ENCODE data around the gene NAT10. TPM values are rescaled to one million over a fixed set of nuclear protein-coding genes. Genes with fewer than 3 reads are reported as not detected.

Gene NAT10
- total RNA-seq, 2 donors from 2014 or later = 20.1 to 29.0 TPM

- DNase-seq = no peak
- intact Hi-C loops (cut with DNase I) = no loop called here
- ATAC-seq = no peak
Observed at GRCh38 chr11:34098813-34099212, 6.6 kb upstream of the NAT10 start.

- no peak for ATAC-seq
- DNase-seq = no peak
- intact Hi-C loops (cut with DNase I) = loop anchor here in 1 of 2 donors (2.0 to 10.0 kb wide), 2 partner anchors 52 to 110 kb away; no protein-coding TSS in a partner anchor
Observed at GRCh38 chr11:34104680-34105078, 750 bp upstream of the NAT10 start.

DNA sequence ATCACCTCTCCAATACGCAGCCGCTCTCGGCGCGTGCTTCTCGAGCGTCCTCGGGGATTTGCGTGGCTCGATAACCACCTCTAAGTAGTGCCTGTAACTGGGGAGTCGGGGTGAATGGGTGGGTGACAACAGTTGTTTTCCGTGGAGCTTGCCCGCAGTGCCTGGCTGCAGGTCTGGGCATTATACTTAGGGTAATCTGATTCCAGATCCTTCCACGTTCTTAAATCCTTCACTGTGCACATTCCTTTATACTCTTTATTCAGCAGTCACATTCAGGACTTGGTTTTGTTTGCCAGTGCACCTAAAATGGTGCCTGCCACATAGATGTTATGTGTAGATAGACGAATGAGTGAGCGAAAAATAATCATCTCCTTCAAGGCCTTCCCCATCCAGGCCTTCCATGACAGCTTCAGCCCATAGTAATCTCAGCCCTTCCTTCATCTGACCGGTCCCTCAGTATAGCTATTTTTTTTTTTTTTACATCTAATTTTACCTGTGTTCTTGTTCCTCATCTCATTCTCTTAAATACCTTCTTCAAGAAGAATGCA lies 602 bp downstream of the NAT10 start:
- intact Hi-C loops (cut with DNase I) = loop anchor here in 1 of 2 donors (2.0 to 10.0 kb wide), 2 partner anchors 53 to 111 kb away; no protein-coding TSS in a partner anchor
- ATAC-seq = peak in 1 of 2 donors; percentile 8

GRCh38 chr11:34111722-34112270 lies 6.4 kb downstream of the NAT10 start:
- DNase-seq (no peak), ATAC-seq (no peak)
- intact Hi-C loops (cut with DNase I) = no loop called here

More for the DNA sequence above, 602 bp downstream of the NAT10 start:
- no peak for DNase-seq

GRCh38 chr11:34114014-34114413 lies 8.6 kb downstream of the NAT10 start:
- DNase-seq (no peak), ATAC-seq (peak in 1 of 2 donors; percentile 59)
- intact Hi-C loops (cut with DNase I) = no loop called here

DNA sequence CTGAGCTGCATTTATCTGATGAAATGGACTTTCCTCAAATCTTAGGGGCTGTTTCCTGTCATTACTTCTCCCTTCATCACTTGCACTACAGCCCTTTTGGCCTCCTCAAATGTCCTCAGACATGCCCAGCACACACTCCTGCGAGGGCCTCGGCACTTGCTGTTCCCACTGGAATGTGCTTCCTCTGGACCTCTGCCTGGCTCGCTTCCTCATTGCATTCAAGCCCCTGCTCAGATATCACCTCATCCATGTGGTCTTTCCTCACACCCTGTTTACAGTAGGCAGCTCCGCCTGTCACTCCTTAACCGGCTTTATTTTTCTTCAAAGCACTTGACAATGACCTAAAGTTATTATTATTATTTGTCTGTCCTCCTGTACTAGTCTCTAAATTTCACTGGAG lies 9.0 kb downstream of the NAT10 start:
- intact Hi-C loops (cut with DNase I) = no loop called here
- ATAC-seq (no peak), DNase-seq (no peak)

- intact Hi-C loops (cut with DNase I) = no loop called here
- ATAC-seq = no peak
- no peak for DNase-seq
Observed at GRCh38 chr11:34120651-34121050, 15.2 kb downstream of the NAT10 start.

DNA sequence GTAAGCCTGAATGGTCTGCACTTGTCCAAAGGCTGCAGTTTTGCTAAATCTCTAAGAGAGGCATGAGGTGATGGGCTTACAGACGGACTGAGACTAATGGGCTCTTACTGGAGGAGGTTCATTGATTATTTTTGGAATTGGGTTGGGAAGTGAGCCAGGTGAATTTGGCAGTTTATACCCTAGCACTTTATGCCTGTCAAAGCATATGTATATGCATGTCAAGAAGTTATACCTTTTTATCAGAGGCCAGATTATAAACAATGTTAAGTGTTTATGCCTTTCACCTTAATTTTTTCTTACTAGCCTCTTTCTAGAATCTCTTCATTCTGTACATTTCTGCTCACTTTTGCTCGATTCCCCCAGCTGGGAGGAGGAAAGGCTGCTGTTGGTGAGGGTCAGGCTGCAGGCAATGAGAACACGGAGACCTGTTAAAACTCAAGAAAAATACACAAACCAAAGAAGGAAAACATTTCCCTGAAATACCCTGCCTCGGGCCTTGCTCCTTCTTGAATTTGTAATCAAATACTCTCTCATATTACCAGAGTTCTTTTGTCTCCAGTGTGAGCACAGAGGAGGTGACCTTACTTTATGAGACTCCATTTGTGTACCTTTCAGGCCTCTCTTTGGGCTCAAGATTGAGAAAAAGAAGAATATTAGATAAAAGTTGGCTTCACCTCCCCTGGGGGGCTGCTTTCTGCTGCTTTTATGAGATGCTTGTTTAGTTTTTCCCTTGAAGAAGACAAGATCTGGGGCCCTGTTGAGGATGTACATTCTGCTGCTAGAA lies 19.6 kb downstream of the NAT10 start:
- no peak for ATAC-seq
- intact Hi-C loops (cut with DNase I) = no loop called here
- DNase-seq = no peak

- ATAC-seq = no peak
- DNase-seq = no peak
Observed at GRCh38 chr11:34126959-34127848, 21.8 kb downstream of the NAT10 start.

DNA sequence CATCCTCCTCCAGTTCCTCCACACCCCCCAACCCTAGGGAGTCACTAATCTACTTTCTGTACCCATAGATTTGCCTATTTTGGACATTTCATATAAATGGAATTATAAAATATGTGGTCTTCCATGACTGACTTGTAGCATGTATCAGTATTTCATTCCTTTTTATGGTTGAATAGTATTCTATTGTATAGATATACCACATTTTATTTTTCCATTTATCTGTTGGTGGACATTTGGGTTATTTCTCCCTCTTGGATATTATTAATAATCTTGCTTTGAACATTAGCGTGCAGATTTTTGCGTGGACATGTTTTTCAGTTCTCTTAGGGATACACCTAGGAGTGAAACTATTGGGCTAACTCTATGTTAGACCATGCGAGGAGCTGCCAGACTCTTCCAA lies 23.4 kb downstream of the NAT10 start:
- no peak for DNase-seq
- intact Hi-C loops (cut with DNase I) = no loop called here
- no peak for ATAC-seq

More at GRCh38 chr11:34126959-34127848, 21.8 kb downstream of the NAT10 start:
- intact Hi-C loops (cut with DNase I) = no loop called here

GRCh38 chr11:34132261-34132965 lies 27.0 kb downstream of the NAT10 start:
- no peak for DNase-seq
- intact Hi-C loops (cut with DNase I) = no loop called here
- ATAC-seq = peak; percentile 59 to 81

GRCh38 chr11:34134765-34135164 lies 29.3 kb downstream of the NAT10 start:
- ATAC-seq (no peak), DNase-seq (no peak)
- intact Hi-C loops (cut with DNase I) = no loop called here

DNA sequence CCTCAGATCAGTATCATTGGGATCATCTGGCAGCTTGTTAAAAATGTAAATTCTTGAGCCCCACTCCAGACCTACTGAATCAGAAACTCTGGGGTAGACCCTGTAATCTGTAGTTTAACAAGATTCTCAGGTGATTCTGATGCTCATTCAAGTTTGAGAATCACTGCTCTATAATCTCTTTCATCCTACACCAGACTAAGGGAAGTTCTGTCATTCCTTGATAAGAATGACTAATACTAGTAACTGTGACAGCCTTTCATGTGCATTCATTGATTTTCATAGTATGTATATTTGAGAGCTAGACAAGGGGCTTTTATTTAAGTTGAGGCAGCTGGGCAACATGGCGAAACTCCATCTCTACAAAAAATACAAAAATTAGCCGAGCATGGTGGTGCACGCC lies 30.0 kb downstream of the NAT10 start:
- intact Hi-C loops (cut with DNase I) = no loop called here
- DNase-seq (no peak), ATAC-seq (no peak)

DNA sequence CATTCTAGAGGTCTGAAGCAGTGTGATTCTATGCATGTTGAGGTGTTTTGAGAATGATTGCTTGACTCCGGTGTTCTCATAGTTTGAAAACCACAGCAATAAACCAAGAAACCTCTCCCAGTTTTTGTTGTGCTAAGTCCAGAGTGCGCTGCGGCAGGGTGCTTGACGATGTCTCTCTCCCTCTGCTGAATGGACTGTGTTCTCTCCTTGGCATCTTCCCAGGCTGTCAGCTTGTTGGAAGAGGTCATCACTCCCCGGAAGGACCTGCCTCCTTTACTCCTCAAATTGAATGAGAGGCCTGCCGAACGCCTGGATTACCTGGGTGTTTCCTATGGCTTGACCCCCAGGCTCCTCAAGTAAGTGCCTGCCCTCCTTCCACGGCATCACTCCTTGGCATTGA lies 31.0 kb downstream of the NAT10 start:
- intact Hi-C loops (cut with DNase I) = no loop called here
- ATAC-seq = no peak
- no peak for DNase-seq

GRCh38 chr11:34139346-34139745 lies 33.9 kb downstream of the NAT10 start:
- no peak for ATAC-seq
- no peak for DNase-seq
- intact Hi-C loops (cut with DNase I) = no loop called here

DNA sequence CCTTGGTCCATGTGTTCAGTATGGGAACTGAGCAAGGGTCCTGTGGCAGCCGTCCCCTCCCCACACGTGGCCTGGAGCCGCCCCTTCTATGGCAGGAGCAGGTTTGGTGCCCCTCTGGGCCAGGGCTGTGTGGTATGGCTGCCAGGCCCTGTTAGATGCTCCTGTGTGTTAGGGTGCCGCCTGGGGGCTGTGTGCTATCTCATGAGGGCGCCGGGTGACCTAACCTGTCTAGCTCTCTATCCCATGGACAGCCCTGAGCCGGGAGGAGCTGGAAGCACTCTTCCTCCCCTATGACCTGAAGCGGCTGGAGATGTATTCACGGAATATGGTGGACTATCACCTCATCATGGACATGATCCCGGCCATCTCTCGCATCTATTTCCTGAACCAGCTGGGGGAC lies 34.7 kb downstream of the NAT10 start:
- ATAC-seq = no peak
- intact Hi-C loops (cut with DNase I) = no loop called here
- no peak for DNase-seq

- DNase-seq = no peak
- peak; percentile 18 to 61 for ATAC-seq
- intact Hi-C loops (cut with DNase I) = no loop called here
Observed at GRCh38 chr11:34143048-34143447, 37.6 kb downstream of the NAT10 start.

DNA sequence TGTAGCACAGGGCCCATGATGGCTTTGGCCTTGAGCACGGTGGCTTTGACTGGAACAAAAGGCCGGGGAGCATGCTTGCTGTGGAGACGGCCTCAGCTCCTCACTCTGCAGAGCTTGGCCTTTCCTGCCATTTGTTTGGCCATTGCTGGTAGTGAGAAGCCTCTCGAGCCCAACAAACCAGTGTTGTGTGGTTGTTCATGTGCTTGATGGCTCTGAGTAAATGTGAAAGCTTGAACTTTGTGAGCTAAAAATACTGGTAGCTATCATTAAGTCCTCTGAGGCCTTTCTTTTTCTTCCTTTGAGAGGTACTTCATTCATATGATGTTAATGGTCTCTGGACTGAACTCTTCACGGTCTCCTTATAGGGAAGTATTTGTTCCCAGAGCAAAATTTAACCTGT lies 39.6 kb downstream of the NAT10 start:
- ATAC-seq (no peak), DNase-seq (no peak)
- intact Hi-C loops (cut with DNase I) = no loop called here

DNA sequence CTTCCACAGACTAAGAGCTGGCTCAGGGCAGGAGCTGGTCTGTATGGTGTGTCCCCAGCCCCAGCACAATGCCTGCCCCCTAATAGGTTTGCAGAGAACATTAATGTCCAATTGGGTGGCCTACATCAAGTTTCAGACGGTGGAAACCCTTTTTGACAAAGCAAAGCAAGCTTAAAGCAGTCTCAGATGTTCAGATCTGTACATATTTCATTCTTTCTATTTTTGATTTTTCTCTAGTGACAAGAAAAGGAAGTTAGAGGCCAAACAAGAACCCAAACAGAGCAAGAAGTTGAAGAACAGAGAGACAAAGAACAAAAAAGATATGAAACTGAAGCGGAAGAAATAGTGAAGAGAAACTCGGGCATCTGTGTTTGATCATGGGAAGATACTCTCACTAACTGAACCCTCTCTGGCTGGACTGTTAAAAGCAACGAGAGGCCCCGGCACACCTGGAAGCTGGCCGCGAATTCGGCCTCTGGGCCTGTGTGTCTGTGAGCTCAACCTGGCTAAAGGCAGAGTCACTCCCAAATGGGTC lies 40.5 kb downstream of the NAT10 start:
- no peak for DNase-seq
- intact Hi-C loops (cut with DNase I) = no loop called here
- ATAC-seq = no peak
